ENCODE measurements around the gene IL21R. TPM values are rescaled to one million over a fixed set of nuclear protein-coding genes. Genes with fewer than 3 reads are reported as not detected.

Gene IL21R
- total and polyA plus RNA-seq, 9 of the 15 experiments (the other 6 are each of a cell fraction or from before 2014, with no cell fraction given): 0.04 to 0.34 (median 0.18) TPM; not detected in 1

DNA sequence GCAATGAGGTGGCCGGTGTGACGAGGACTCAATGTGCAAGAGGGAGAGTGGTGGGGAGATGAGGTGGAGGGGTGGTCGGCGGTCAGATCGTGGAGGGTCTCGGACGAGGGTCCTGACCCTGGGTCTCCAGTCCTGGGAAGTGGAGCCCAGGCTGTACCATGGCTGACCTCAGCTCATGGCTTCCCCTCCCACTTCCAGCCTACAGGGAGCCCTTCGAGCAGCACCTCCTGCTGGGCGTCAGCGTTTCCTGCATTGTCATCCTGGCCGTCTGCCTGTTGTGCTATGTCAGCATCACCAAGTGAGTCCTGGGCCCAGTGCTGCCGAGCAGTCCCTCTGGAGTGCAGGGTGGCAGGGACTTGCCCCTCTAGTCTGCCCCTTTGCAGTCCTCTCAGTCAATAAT, 46.4 kb upstream of the IL21R start (continued):
- no peak for TF ChIP-seq ZNF696 (CRISPR knock-in tag; conservative IDR thresholded peaks at IDR 0.05)
- no peak for TF ChIP-seq SRSF1 (IDR thresholded peaks at IDR 0.05; ENCODE audit: low read depth, low read length)
- TF ChIP-seq SMARCA5 (IDR thresholded peaks at IDR 0.05): no peak
- TF ChIP-seq RBM25 (IDR thresholded peaks at IDR 0.05; ENCODE audit: low read depth, low read length, severe bottlenecking): no peak
- no peak for TF ChIP-seq SMAD3 (CRISPR knock-in tag; conservative IDR thresholded peaks at IDR 0.05)
- TF ChIP-seq SRF (CRISPR knock-in tag; IDR thresholded peaks at IDR 0.05): no peak
- no peak for TF ChIP-seq SIN3B (IDR thresholded peaks at IDR 0.05; ENCODE audit: low read depth)
- TF ChIP-seq POLR2H (tag; IDR thresholded peaks at IDR 0.05; ENCODE audit: low read depth): no peak
- no peak for TF ChIP-seq ZNF282 (CRISPR knock-in tag; IDR thresholded peaks at IDR 0.05)
- TF ChIP-seq ZNF561 (CRISPR knock-in tag; conservative IDR thresholded peaks at IDR 0.05): no peak
- TF ChIP-seq EGR1 (conservative IDR thresholded peaks at IDR 0.05): no peak
- no peak for TF ChIP-seq ZFP1 (CRISPR knock-in tag; IDR thresholded peaks at IDR 0.05)
- TF ChIP-seq ZNF778 (CRISPR knock-in tag; IDR thresholded peaks at IDR 0.05): no peak
- TF ChIP-seq MECOM (CRISPR knock-in tag; IDR thresholded peaks at IDR 0.05): no peak
- peak; percentile 92 for TF ChIP-seq MAFG (tag; conservative IDR thresholded peaks at IDR 0.05)
- no peak for TF ChIP-seq PURB (CRISPR knock-in tag; IDR thresholded peaks at IDR 0.05; ENCODE audit: low read depth)
- TF ChIP-seq NFE2L1 (tag; IDR thresholded peaks at IDR 0.05; ENCODE audit: borderline replicate concordance, low read depth): no peak
- TF ChIP-seq BMI1 (IDR thresholded peaks at IDR 0.05; ENCODE audit: low read length): no peak
- TF ChIP-seq ZNF197 (CRISPR knock-in tag; IDR thresholded peaks at IDR 0.05; ENCODE audit: low read depth): no peak
- no peak for TF ChIP-seq ZNF699 (CRISPR knock-in tag; IDR thresholded peaks at IDR 0.05; ENCODE audit: insufficient replicate concordance)
- TF ChIP-seq ZFPM2 (CRISPR knock-in tag; IDR thresholded peaks at IDR 0.05): no peak
- 0 out of 2 replicates have a peak, but pooled peaks have one; percentile 10 for TF ChIP-seq ETV1 (tag; conservative IDR thresholded peaks at IDR 0.05; ENCODE audit: low read depth)
- TF ChIP-seq, protein P1, sequence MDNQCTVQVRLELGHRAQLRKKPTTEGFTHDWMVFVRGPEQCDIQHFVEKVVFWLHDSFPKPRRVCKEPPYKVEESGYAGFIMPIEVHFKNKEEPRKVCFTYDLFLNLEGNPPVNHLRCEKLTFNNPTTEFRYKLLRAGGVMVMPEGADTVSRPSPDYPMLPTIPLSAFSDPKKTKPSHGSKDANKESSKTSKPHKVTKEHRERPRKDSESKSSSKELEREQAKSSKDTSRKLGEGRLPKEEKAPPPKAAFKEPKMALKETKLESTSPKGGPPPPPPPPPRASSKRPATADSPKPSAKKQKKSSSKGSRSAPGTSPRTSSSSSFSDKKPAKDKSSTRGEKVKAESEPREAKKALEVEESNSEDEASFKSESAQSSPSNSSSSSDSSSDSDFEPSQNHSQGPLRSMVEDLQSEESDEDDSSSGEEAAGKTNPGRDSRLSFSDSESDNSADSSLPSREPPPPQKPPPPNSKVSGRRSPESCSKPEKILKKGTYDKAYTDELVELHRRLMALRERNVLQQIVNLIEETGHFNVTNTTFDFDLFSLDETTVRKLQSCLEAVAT (IDR thresholded peaks at IDR 0.05): no peak
- no peak for TF ChIP-seq TEAD2 (tag; IDR thresholded peaks at IDR 0.05)
- TF ChIP-seq RBM39 (optimal IDR thresholded peaks at IDR 0.05; ENCODE audit: low read depth, low read length): no peak
- TF ChIP-seq, protein P2, sequence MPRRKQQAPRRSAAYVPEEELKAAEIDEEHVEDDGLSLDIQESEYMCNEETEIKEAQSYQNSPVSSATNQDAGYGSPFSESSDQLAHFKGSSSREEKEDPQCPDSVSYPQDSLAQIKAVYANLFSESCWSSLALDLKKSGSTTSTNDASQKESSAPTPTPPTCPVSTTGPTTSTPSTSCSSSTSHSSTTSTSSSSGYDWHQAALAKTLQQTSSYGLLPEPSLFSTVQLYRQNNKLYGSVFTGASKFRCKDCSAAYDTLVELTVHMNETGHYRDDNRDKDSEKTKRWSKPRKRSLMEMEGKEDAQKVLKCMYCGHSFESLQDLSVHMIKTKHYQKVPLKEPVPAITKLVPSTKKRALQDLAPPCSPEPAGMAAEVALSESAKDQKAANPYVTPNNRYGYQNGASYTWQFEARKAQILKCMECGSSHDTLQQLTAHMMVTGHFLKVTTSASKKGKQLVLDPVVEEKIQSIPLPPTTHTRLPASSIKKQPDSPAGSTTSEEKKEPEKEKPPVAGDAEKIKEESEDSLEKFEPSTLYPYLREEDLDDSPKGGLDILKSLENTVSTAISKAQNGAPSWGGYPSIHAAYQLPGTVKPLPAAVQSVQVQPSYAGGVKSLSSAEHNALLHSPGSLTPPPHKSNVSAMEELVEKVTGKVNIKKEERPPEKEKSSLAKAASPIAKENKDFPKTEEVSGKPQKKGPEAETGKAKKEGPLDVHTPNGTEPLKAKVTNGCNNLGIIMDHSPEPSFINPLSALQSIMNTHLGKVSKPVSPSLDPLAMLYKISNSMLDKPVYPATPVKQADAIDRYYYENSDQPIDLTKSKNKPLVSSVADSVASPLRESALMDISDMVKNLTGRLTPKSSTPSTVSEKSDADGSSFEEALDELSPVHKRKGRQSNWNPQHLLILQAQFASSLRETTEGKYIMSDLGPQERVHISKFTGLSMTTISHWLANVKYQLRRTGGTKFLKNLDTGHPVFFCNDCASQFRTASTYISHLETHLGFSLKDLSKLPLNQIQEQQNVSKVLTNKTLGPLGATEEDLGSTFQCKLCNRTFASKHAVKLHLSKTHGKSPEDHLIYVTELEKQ (CRISPR knock-in tag; IDR thresholded peaks at IDR 0.05): no peak
- TF ChIP-seq CTBP1 (IDR thresholded peaks at IDR 0.05; ENCODE audit: borderline replicate concordance): peak; percentile 36; the same call in 1 of the 2 replicates
- no peak for TF ChIP-seq POU5F1 (IDR thresholded peaks at IDR 0.05; ENCODE audit: borderline replicate concordance, low read depth, low read length, partially characterized antibody)
